GM21390 (cell line): Measurements from ENCODE around the gene SMYD2.

ENCODE experiments used
- ATAC-seq: cut with Tn5 transposase; IDR thresholded peaks from one replicate; pipeline ENCODE4 v1.9.1; 2021; ENCODE audit not compliant: unreplicated experiment

Gene SMYD2

DNA sequence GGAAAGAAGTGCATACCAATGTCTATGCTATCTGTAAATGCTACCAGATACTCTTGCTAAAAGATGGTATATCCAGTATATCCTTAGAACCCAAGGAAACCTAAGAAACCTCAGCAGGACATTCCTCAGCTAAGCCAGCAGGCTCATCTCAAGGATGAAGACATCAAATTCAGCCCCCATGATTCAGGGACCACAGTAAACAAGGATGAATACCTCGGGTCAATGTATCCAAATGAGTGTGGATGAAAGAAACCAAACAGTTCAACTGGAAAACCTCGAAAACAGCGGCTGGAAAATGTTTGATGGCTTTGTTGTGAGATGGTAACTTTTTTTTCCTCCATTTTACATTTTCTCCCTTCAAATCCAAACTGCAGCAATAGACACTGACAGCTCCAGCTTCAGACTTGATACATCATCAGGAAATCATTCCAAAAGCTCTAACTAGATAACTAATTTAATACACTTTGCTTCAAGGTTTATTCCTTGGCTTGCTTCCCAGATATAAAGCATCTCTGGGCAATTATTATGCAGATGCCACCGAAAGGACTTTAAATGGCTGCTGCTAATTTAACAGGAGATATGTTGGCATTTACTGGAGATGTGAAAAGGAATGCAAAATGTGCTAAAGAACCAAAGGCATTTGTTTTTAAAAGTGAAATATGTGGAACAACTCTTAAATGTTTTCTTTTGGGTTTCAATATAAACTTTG, 73.6 kb downstream of the SMYD2 start:
- no peak for ATAC-seq

DNA sequence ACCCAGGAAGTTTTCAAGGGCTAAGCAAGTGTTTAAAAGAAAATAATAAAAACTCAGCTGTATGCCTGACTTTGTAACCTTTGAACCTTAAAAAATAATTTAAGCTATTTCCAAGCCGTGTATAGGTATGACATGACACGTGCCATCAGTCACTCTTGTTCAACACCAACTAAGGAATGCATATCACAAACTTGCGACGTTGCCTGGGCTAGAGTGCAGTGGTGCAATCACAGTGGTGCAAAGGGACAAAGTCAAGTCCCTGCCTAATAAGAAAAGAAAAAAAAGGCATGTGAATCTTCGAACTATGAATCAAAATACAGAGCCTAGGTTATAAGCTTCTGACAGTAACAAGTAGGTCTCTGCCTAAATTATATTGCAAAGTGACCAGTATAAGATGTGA, 79.2 kb downstream of the SMYD2 start:
- no peak for ATAC-seq

DNA sequence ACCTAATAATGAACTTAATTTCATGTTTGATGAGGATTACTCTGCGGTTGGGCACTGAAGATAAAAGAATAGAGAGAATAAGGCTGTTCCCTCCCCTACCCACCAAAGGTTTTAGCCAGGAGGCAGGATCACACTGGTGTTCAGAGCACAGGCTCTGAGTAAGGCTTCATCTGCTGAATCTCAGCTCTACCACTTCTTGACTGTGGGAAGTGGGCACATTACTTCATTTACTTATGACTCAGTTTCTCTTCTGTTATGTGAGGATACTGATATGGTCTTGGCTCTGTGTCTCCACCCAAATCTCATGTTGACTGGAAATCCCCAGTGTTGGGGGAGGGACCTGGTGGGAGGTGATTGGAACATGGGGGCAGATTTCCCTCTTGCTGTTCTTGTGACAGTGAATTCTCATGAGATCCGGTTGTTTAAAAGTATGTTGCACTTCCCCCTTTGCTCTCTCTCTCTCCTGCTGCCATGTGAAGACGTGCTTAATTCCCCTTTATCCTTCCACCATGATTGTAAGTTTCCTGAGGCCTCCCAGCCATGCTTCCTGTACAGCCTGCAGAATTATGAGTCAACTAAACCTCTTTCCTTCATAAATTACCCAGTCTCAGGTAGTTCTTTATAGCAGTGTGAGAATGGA, 79.7 kb downstream of the SMYD2 start:
- no peak for ATAC-seq

DNA sequence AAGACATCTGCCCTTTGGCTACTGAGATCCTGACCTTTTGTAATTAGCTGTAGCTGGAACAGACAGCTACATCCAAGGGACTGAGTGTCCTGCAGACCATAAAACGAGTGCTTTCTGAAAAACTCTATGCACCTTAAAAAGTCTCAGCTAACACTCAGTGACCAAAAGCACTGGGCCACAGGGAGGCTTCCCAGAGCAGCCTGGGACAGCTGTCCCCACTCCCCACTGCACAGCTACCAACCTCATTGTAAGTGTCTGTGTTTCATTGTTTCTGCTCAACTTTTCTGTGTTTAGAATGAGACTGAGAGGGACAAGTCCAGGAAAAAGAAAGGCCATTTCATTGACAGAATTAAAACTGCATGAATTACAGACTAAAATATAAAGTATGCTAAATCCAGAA, 80.7 kb downstream of the SMYD2 start:
- ATAC-seq: no peak

DNA sequence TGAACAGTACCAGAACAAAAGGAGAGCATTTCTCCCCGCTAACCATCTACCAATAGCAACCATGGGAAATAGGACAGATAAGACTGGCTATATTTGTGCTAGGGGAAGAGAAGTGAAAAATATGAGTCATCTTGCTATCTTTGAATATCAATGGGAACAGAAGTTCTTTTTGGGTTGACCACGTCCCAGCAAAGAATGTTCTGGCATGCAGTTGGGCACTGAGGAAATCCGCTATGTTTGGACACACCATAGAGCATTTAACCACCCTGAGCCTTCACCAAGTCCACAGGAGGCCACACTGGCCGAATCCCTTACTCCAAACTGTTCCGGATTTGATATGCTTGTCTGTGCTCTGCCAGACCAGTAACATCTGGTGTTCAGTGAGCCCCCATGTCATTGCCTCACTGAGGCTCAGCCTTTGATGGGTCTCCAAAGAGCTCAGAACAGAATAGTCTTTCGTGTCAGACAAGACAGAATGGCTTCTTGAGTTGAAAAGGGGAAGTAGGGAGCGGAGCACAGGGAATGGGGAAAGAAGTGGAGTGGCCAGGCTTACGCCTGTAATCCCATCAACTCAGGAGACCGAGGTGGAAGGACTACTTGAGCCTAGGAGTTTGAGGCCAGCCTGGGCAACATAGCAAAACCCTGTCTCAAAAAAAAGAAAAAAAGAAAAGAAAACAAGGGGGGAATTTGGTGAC, 81.4 kb downstream of the SMYD2 start:
- ATAC-seq: no peak

DNA sequence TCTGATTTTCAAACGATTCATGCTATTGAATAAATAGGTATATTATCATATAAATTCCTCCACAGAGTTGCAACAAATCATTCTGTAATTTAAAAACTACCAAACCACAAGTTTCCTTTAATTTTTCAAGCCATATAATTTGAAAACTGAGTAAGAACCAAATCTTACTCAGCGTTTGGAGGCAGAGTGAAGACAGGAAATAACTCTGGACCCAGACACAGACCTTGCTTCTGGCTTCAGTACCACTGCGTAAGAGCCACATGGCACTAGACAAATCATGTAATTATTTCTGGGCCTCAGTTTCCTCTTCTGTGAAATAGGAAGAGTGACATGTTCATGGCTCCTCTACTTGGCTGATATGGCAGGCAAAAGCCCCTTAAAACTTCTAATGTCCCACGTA, 82.4 kb downstream of the SMYD2 start:
- no peak for ATAC-seq

DNA sequence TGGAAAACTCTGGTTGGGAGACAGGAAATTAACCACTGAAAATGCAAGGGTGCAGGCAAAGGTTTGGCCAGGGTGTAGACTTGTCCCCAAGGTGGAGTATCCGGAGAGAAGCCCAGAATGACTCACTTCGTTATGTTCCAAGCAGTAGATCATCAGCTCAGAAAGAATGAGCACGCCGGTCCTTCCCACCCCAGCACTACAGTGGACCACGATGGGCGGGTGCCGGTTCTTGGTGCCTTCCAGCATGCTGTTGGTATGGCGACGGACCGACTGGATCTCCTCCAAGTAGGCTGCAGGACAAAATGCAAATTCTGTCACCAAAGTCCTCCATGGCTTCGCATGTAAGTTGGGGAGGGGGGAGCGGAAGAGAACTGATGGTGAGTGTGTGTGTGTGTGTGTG, 83.4 kb downstream of the SMYD2 start:
- no peak for ATAC-seq

DNA sequence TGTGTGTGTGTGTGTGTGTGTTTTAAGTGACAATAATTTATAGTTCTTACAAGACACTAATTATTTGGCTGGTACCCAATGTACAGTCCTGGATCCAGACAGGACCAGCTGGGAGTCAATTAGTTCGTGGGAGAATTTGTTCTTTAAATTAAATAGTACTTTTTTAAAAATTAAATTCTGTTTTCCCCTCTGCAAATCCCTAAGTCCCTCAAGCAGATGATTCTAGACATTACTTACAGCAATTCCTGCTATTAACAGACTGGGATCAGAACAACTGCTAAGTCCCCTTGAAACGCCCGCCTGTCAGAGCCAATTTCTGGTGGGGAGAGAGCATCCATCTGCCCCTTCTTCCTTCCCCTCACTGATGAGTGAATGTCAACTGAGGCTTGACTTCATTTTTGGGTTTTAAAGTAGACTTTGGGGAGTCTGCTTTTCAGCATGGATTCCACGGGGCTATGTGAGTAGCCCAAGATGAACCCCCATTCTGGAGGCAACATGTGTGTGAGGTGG, 83.9 kb downstream of the SMYD2 start:
- no peak for ATAC-seq

DNA sequence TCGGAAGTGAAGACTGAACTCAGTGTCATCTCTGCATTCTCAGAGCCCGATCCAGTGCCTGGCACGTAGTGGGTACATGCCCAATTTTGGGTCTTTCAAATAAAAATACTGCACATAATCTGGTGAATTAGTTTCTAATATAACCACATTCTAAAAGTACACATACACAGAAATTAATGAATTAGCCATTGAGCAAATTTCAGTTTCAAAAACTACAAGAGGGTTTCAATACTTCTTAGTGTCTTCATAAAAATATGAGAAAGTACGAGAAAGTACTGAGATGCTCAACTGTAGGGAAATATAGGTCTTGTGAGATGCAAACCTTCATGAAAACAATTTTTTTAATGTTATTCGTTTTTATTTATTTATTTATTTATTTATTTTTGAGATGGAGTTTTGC, 86.9 kb downstream of the SMYD2 start:
- ATAC-seq: no peak

DNA sequence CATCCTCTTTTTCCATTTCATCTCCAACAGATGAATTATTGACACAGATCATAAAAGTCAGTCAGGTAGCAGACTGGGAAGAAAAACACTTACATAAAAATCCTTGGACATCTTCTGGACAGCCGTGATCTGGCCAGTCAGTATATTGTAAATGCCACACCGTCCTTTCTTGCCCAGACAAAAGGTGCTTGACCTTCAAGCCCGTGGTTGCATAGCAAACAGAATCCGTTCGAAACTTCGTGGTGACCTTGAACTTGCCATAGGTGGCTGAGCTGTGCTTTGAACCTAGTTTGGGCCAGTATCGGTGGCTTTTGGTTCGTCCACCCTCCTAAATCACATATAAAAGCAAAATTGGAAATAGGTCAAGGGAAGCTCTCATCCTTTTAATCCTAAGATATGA, 88.4 kb downstream of the SMYD2 start:
- ATAC-seq: no peak

DNA sequence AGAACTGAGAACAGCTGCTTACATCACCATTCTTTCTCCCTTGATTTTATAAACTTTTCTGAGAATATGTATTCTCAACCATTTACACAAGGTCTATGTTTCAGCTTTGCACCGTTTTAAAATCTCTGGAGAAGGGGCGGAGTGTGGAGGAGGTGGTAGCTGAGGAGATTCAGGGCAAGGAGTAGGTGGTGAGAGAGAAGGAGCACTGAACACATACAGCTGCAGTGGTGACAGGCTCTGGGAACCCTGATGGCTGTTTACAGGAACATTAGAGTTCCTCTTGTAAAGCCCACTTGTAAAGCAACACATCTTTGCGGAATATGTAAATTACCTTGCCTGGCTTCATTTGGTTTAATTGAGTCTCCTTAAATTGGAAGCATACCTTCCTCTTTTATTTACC, 89.7 kb downstream of the SMYD2 start:
- no peak for ATAC-seq

DNA sequence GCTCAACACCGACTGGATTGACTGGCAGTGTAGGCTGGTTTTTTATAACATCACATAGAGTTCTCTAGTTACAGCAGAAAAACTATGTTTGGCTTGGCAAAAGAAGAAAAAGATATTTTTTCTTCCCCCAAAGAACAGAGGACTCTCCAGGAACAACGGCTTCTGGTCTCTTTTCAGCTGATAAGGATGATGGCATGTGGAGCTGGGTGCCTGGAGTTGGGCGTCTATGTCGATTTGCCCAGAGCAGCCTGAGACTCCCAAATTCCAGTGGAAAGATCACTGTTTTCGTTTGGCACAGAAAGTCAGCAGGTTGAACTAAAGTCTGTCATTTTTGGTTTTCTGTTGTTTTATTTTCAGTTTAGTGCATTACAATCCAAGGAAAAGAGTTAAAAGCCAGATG, 91.1 kb downstream of the SMYD2 start:
- no peak for ATAC-seq

DNA sequence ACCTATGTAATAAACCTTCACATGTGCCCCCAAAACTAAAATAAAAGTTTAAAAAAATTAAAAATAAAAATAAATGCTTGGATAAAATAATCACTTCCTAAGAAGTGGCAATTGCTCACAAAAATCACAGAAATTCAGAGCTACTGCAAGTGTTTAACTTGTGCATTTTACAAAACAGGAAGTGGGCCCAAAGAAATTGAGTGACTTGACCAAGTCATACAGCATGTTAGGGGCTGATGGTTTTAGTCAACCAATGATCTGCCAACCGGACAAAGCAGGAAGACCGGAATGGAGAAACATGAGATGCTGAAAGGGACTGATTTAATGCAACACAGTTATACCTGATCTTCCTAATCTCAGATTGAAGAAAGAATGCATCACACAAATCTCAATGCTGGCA, 96.5 kb downstream of the SMYD2 start:
- no peak for ATAC-seq

DNA sequence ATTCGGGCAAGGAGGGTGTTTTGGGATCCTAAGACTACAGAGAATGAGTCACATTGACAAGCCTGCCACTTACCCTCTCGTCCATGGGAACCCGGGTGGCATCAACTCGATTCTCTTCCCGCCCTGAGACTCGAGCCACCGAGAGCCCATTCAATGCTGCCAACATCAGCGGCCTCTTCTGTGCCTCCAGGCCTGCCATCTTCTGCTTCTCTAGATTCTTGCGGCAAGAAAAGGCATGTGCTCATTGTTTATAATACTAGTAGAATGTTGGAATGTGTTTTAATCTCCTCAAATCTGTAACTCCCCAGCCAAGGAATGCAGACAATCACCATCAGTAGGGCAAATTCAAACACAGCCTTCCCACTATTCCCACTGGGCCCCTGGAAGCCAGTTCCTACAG, 96.9 kb downstream of the SMYD2 start:
- no peak for ATAC-seq

DNA sequence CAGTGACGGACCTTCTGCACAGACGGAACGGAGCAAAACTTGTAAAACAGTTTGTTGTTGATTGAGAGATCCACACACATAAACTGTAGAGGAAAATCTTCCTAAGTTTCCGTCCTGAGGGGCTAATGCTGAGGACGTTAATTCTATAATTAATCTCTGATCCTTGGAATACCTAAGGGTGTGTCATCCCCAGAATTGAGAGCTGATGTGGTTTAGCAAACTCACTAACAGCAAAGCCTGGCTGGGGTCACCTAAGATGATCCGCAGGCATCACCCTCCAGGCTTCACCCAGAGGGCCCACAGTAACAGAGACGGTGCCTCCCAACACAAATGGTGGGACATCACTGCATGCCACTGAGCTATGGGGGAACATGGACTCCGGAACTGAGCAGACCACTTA, 97.5 kb downstream of the SMYD2 start:
- no peak for ATAC-seq

DNA sequence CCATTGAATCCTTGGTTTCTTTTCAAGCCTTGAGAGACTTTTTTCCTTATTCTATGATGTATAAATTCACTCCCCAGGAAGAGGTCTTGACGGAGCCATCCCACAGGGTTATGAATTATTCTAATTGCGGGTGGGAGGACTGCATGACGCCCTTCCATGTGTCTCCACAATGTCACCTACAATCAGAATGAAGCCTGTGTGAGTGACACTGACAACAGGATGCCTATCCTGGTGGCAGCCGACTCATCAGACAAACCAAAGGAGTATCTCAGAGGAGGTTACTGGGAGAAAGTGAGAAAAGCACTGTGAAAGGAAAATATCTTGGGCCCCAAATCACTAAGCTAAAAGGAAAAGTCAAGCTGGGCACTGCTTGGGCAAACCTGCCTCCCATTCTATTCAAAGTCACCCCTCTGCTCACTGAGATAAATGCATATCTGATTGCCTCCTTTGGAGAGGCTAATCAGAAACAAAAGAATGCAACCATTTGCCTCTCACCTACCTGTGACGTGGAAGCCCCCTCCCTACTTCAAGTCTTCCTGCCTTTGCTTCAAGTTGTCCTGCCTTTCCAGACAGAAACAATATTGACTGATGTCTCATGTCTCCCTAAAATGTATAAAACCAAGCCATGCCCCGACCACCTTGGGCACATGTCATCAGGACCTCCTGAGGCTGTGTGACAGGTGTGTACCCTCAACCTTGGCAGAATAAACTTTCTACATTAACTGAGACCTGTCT, 98.4 kb downstream of the SMYD2 start:
- ATAC-seq: no peak

DNA sequence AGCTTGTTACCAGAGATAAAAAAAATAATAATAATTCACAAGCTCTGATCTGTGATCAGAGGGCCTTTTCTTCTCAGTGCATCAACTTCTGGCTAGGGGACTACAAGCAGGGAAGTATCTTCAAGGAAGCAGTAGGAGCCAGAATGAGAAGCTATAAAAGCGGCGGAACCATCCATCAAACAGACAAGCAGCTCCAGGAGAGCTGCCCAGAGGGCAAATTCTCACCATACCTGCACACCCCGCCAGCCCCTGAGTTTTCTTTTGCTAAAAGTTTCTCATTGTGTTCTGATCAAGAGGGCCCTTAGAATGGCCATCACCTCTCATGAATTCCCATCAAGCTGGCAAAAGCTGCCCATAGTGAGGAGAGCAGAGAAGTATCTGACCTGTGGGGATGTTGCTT, 99.4 kb downstream of the SMYD2 start:
- no peak for ATAC-seq

DNA sequence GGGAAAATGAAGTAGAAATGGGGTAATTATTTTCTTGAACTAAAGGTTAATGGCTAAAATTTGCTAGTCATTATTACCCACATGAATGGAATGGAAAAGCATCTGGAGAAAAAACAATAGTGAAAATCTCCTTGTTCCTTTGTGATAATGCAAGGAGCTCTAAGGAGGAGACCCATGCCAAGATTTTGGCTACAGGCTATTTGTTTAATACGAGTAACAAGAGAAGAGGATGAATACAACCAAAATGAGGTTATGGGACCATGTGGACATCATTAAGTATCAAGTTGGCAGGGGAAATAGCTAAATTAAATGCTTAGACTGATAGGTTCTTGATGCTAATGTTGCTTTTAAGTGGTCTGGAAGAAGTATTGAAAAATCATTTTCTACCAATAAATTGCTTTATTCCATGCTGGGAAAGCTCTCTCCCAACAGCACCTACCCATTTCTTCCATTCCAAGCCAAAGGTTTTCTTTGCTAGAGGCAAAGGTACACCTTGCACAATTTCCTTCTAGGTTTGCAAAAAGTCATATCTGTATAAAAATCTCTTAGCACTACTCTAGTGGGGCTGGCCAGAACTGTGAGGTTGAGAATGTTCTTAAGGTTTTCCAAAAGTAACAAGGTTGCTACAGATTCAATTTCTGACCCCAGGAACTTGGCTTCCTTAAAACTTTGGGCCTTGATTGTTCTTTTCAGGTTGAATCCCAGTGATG, 100.2 kb downstream of the SMYD2 start:
- no peak for ATAC-seq

DNA sequence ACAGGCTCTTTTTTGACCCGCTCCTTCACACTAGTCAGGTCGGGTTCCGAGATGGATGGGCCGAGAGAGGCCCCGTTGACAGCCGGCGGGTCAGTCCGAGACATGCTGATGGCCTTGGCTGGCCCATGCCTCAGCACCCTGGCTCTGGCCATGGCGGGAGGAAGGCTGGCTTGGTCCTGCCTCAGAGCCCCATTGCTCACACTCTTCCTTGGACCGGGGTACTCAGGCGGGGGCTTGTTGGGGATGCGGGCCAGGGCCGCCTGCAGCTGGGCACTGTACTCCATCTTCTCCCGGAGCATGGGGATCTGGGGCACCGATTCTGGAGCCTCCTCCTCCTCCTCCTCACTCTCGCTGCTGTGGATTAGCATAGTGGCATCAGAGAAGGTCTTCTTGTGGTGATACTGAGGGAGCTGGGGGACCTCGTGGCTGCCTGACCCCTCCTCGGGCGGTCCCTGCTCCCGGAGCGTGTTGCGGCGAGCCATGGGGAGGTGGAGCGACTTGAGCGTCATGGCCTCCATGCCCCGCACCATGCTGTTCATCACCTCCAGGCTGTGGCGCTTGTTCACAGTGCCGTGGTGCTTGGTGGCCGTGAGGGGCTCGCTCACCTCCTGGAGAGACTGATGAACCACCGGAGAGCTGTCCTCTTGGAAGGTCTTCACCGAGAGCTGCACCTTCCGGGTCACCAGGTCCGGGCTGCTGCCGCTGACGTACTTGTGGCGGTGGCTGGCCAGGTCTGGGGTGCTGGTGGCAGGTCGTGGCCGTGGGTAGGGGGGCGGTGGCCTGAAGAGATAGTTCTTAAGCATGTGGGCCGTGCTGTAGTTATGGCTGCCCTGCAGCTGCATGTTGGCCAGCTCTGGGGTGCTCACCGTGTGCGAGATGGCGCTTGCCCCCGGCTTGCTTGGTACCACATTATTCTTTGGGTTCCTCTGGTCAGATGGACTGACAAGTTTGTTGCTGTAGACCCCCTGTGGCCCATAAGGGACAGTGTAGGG, 102.7 kb downstream of the SMYD2 start:
- ATAC-seq: no peak
